T-cell (primary cell): ENCODE results near the gene PRC1. TPM values are rescaled to one million over a fixed set of nuclear protein-coding genes. Genes with fewer than 3 reads are reported as not detected.

Experiments
- total RNA-seq, 35 experiments: library from RNA in 6 of 35; stranded (reverse) in 6 of 35; fragments of 120-200 nt in 1 of 35; gene quantifications; one replicate each; pipeline versions ENCODE4 v1.2.1 to v1.2.4 and lab custom pipeline; 2013 to 2026

Gene PRC1
- total RNA-seq, 5 donors from 2014 or later (not counting 1 experiment from before 2014, with no cell fraction given) = 4.7 to 25.9 (median 6.8) TPM

Other genes with a start within 250 kb of the PRC1 start
- gene FURIN, start 125.9 kb downstream of the PRC1 start, total RNA-seq = 10 to 100 TPM; 52.8 to 74.0 (median 61.4) TPM
- 1 to 10 TPM; 3.2 to 5.2 (median 4.3) TPM for gene FES, start 110.0 kb downstream of the PRC1 start, total RNA-seq
- gene MAN2A2, start 91.2 kb downstream of the PRC1 start, total RNA-seq = 100 to 1,000 TPM; 119 to 158 (median 142) TPM
- 10 to 100 TPM; 14.4 to 28.6 (median 26.2) TPM for gene HDDC3, start 62.0 kb downstream of the PRC1 start, total RNA-seq
- 10 to 100 TPM; 39.4 to 80.3 (median 72.2) TPM for gene UNC45A, start 59.2 kb downstream of the PRC1 start, total RNA-seq
- gene RCCD1, start 39.7 kb downstream of the PRC1 start, total RNA-seq = 10 to 100 TPM in 3 of 5 donors, 1 to 10 TPM in 2; 5.7 to 21.2 (median 15.8) TPM
- 10 to 100 TPM; 19.3 to 29.8 (median 26.0) TPM for gene VPS33B, start 28.1 kb upstream of the PRC1 start, total RNA-seq
- gene SV2B, start 105.7 kb upstream of the PRC1 start, total RNA-seq = under 1 TPM in 3 of 5 donors, not detected in 2; 0.03 to 0.13 (median 0.09) TPM